Muscle of back (tissue), 11 donors: ENCODE data around the gene ACAD8. TPM values are rescaled to one million over a fixed set of nuclear protein-coding genes. Genes with fewer than 3 reads are reported as not detected.
"Not testable (repeated sequence)": the region's sequence is repeated elsewhere in the genome, so short reads cannot be mapped to it uniquely, and the experiment has no call there.

Source experiments
- DNase-seq, 3 donors: peaks; one replicate each; pipeline versions ENCODE4 v3.0.0 to v3.0.0-alpha.2; 2013
- polyA plus RNA-seq, 10 donors: library from polyadenylated mRNA; unstranded; fragments of 120-200 nt; gene quantifications; one replicate each; pipeline ENCODE4 v1.2.1, GENCODE V29; 2013; ENCODE audit not compliant: insufficient read length in 10 of 10

The ACAD8 gene
- polyA plus RNA-seq, 10 donors = 16.1 to 25.0 (median 21.3) TPM

- no peak for DNase-seq
Measured at GRCh38 chr11:134264966-134265764, 11.8 kb downstream of the ACAD8 start.

- DNase-seq = no peak
Measured at GRCh38 chr11:134266440-134266839, 13.1 kb downstream of the ACAD8 start.

- DNase-seq = peak in 1 of 3 donors; percentile 24
Measured at GRCh38 chr11:134266841-134267251, 13.5 kb downstream of the ACAD8 start.

GRCh38 chr11:134267461-134267860 lies 14.1 kb downstream of the ACAD8 start:
- DNase-seq = no peak

- no peak for DNase-seq
Measured at GRCh38 chr11:134267966-134268365, 14.6 kb downstream of the ACAD8 start.

- no peak for DNase-seq
Measured at GRCh38 chr11:134270250-134270714, 16.9 kb downstream of the ACAD8 start.

GRCh38 chr11:134271978-134272377 lies 18.6 kb downstream of the ACAD8 start:
- DNase-seq = no peak

- DNase-seq = no peak
Measured at GRCh38 chr11:134272381-134273316, 19.3 kb downstream of the ACAD8 start.

GRCh38 chr11:134273317-134273712 lies 19.9 kb downstream of the ACAD8 start:
- no peak for DNase-seq

- DNase-seq = no peak
Measured at GRCh38 chr11:134275188-134275533, 21.8 kb downstream of the ACAD8 start.

GRCh38 chr11:134275534-134276395 lies 22.4 kb downstream of the ACAD8 start, which contains the start of gene GLB1L3:
Gene GLB1L3 (plus strand): TSS chr11:134276379. CDS start chr11:134276741, 362 bp downstream.
- peak in 1 of 3 donors; percentile 47 for DNase-seq

- no peak for DNase-seq
Measured at GRCh38 chr11:134276396-134277182, 23.2 kb downstream of the ACAD8 start.

- DNase-seq = peak in 1 of 3 donors; percentile 31
Measured at GRCh38 chr11:134277183-134278001, 24.0 kb downstream of the ACAD8 start.

- no peak for DNase-seq
Measured at GRCh38 chr11:134278356-134278755, 25.0 kb downstream of the ACAD8 start.

- not testable (repeated sequence) for DNase-seq
Measured at GRCh38 chr11:134281635-134282034, 28.3 kb downstream of the ACAD8 start.

- no peak for DNase-seq
Measured at GRCh38 chr11:134282121-134283045, 29.0 kb downstream of the ACAD8 start.

- DNase-seq = no peak
Measured at GRCh38 chr11:134283461-134284230, 30.3 kb downstream of the ACAD8 start.

GRCh38 chr11:134284349-134284748 lies 31.0 kb downstream of the ACAD8 start:
- DNase-seq = not testable (repeated sequence)
